Erythroblast (primary cell): ENCODE data around the gene GLIPR1.

Experiments used
- GATA1 ChIP-seq: IDR thresholded peaks from 2 replicates; pipeline ENCODE4 v1.6.1; 2011; ENCODE audit warnings: low read depth, mild to moderate bottlenecking, control low read depth, low read length, moderate library complexity
- POLR2A ChIP-seq: IDR thresholded peaks from 2 replicates; pipeline ENCODE4 v1.6.1; 2011; ENCODE audit warnings: mild to moderate bottlenecking, low read length

GRCh38 chr12:75437564-75437963 lies 43.0 kb upstream of the GLIPR1 start:
- TF ChIP-seq POLR2A, result no peak
- no peak for TF ChIP-seq GATA1
